Mammary epithelial cell (primary cell): ENCODE measurements around the gene NPAS3.

Experiments
- CTCF ChIP-seq, 2 donors: IDR thresholded peaks in 1 of 2; conservative IDR thresholded peaks in 1 of 2; 2 replicates each; pipeline ENCODE4 v1.5.1; 2011 to 2012; ENCODE audit warnings: inconsistent platforms in 2 of 2, low read length in 2 of 2, mild to moderate bottlenecking in 2 of 2, control low read depth in 1 of 2, low read depth in 1 of 2; ENCODE audit not compliant: insufficient read depth in 1 of 2; ENCODE audit errors: extremely low read depth in 1 of 2
- EZH2 ChIP-seq: IDR thresholded peaks from 2 replicates; pipeline ENCODE4 v1.6.1; 2012; ENCODE audit warnings: low read length, inconsistent platforms, borderline replicate concordance

GRCh38 chr14:33450416-33450815 is 511.7 kb downstream of the NPAS3 start:
- no peak for TF ChIP-seq CTCF (conservative IDR thresholded peaks at IDR 0.05 in 1 of 2, IDR thresholded peaks at IDR 0.05 in 1 of 2; ENCODE audit: extremely low read depth in 1 of 2, insufficient read depth in 1 of 2, low read depth in 1 of 2, low read length in 2 of 2)
- no peak for TF ChIP-seq EZH2
